SK-N-SH (cell line): Measurements from ENCODE around the gene DMRT1. TPM values are rescaled to one million over a fixed set of nuclear protein-coding genes. Genes with fewer than 3 reads are reported as not detected.

Experiments
- CTCF ChIA-PET: fragments of 300-600, 350-600 bp; formaldehyde crosslinking; extraction: SDS; loops from one replicate; lab custom pipeline; 2021; lab: Yijun Ruan, JAX
- POLR2A ChIA-PET: fragments of 350-600 bp; sonication (Branson Sonifier 250); formaldehyde crosslinking; extraction: SDS; loops from one replicate; lab custom pipeline; 2020; ENCODE audit warnings: antibody characterized with exemption, inconsistent platforms; lab: Yijun Ruan, JAX
- DNase-seq: peaks from one replicate; pipeline ENCODE4 v3.0.0; 2012
- H2AFZ ChIP-seq: fragments of 200-600 bp; sonication (generic); 2 replicates; pipeline ENCODE4 v1.8.1; 2016; ENCODE audit warnings: antibody characterized with exemption, mild to moderate bottlenecking, low read depth
- H3F3A ChIP-seq: fragments of 200-600 bp; sonication (generic); replicated peaks from 2 replicates; pipeline ENCODE3; 2016; ENCODE audit warnings: antibody characterized with exemption, mild to moderate bottlenecking; ENCODE audit not compliant: insufficient read depth
- H3K27ac ChIP-seq, 2 experiments: fragments of 200-500 bp in 1 of 2; fragments of 200-600 bp in 1 of 2; sonication (Bioruptor generic) in 1 of 2; sonication (generic), shearing (Covaris generic) in 1 of 2; 2 replicates each; pipeline versions ENCODE4 v1.5.1 to v1.6.1; 2014 to 2016; ENCODE audit warnings: low read depth in 2 of 2, inconsistent platforms in 1 of 2, low read length in 1 of 2, mild to moderate bottlenecking in 1 of 2, mixed read lengths in 1 of 2
- H3K27me3 ChIP-seq: fragments of 200-600 bp; sonication (generic), shearing (Covaris generic); 2 replicates; pipeline ENCODE4 v1.6.1; 2016; ENCODE audit warnings: mixed run types; ENCODE audit not compliant: insufficient read depth
- H3K36me3 ChIP-seq, 2 experiments: fragments of 200-500 bp in 1 of 2; fragments of 200-600 bp in 1 of 2; sonication (Bioruptor generic) in 1 of 2; sonication (generic) in 1 of 2; replicated peaks in 1 of 2; 2 replicates each; pipeline versions ENCODE3 to v1.5.1; 2014 to 2016; ENCODE audit warnings: low read length in 1 of 2, mild to moderate bottlenecking in 1 of 2; ENCODE audit not compliant: insufficient read depth in 2 of 2, control insufficient read depth in 1 of 2
- H3K4me1 ChIP-seq, 2 experiments: fragments of 200-500 bp in 1 of 2; fragments of 200-600 bp in 1 of 2; sonication (Bioruptor generic) in 1 of 2; sonication (generic), shearing (Covaris generic) in 1 of 2; 2 replicates each; pipeline versions ENCODE4 v1.5.1 to v1.6.1; 2014 to 2016; ENCODE audit warnings: low read depth in 1 of 2, low read length in 1 of 2, mixed run types in 1 of 2; ENCODE audit not compliant: insufficient read depth in 2 of 2, control insufficient read depth in 1 of 2
- H3K4me2 ChIP-seq: fragments of 200-600 bp; sonication (generic), shearing (Covaris generic); 2 replicates; pipeline ENCODE4 v1.6.1; 2017; ENCODE audit warnings: mixed run types
- H3K4me3 ChIP-seq, 2 experiments: fragments of 200-500 bp in 1 of 2; fragments of 200-600 bp in 1 of 2; sonication (Bioruptor generic) in 1 of 2; sonication (generic), shearing (Covaris generic) in 1 of 2; 2 replicates each; pipeline versions ENCODE4 v1.5.1 to v1.8.1; 2014 to 2016; ENCODE audit warnings: low read depth in 2 of 2, inconsistent platforms in 1 of 2, low read length in 1 of 2, mild to moderate bottlenecking in 1 of 2, mixed read lengths in 1 of 2, moderate library complexity in 1 of 2
- H3K79me2 ChIP-seq: fragments of 200-600 bp; sonication (generic); 2 replicates; pipeline ENCODE4 v1.8.1; 2017; ENCODE audit warnings: mild to moderate bottlenecking; ENCODE audit not compliant: insufficient read depth
- H3K9ac ChIP-seq: fragments of 200-600 bp; sonication (generic); 2 replicates; pipeline ENCODE4 v1.6.1; 2017; ENCODE audit warnings: mixed run types
- H3K9me2 ChIP-seq: fragments of 200-600 bp; sonication (generic); 2 replicates; pipeline ENCODE4 v1.6.1; 2017; ENCODE audit warnings: mixed run types
- H3K9me3 ChIP-seq: fragments of 200-600 bp; sonication (generic); 2 replicates; pipeline ENCODE4 v1.6.1; 2017; ENCODE audit warnings: mixed run types, mild to moderate bottlenecking, moderate library complexity
- H4K20me1 ChIP-seq: fragments of 200-600 bp; sonication (generic); 2 replicates; pipeline ENCODE4 v1.6.1; 2017; ENCODE audit warnings: mild to moderate bottlenecking, mixed run types; ENCODE audit not compliant: insufficient read depth
- EP300 ChIP-seq, 2 experiments: IDR thresholded peaks; 2 replicates each; pipeline versions ENCODE4 v1.4.0 to v1.6.1; 2012; ENCODE audit warnings: borderline replicate concordance in 1 of 2, low read depth in 1 of 2, low read length in 1 of 2
- FOSL2 ChIP-seq: IDR thresholded peaks from 2 replicates; pipeline ENCODE4 v1.4.0; 2012; ENCODE audit warnings: low read depth, mild to moderate bottlenecking, moderate library complexity, borderline replicate concordance
- FOXJ3 ChIP-seq: sonication (generic); formaldehyde crosslinking; IDR thresholded peaks from 2 replicates; pipeline ENCODE4 v1.5.1; 2020; ENCODE audit warnings: mild to moderate bottlenecking, missing genetic modification reagents
- FOXM1 ChIP-seq: IDR thresholded peaks from 2 replicates; pipeline ENCODE4 v1.4.0; 2012; ENCODE audit warnings: low read depth, mild to moderate bottlenecking
- JUND ChIP-seq: IDR thresholded peaks from 2 replicates; pipeline ENCODE4 v1.4.0; 2012
- MEF2A ChIP-seq: IDR thresholded peaks from 2 replicates; pipeline ENCODE4 v1.4.0; 2012; ENCODE audit warnings: low read depth, borderline replicate concordance
- MXI1 ChIP-seq: IDR thresholded peaks from 2 replicates; pipeline ENCODE4 v1.6.1; 2012; ENCODE audit warnings: mild to moderate bottlenecking, low read depth, low read length, improper control_type of control experiment
- NRF1 ChIP-seq: IDR thresholded peaks from 2 replicates; pipeline ENCODE4 v1.6.1; 2012; ENCODE audit warnings: low read depth, mild to moderate bottlenecking, low read length
- RAD21 ChIP-seq: IDR thresholded peaks from 2 replicates; pipeline ENCODE4 v1.6.1; 2012; ENCODE audit warnings: mild to moderate bottlenecking, low read length
- RCOR1 ChIP-seq: fragments of 150-350 bp; IDR thresholded peaks from 2 replicates; pipeline ENCODE4 v1.6.1; 2017; ENCODE audit warnings: antibody characterized with exemption, low read length
- RFX5 ChIP-seq: IDR thresholded peaks from 2 replicates; pipeline ENCODE4 v1.6.1; 2012; ENCODE audit warnings: mild to moderate bottlenecking, improper control_type of control experiment, low read length
- RXRA ChIP-seq: IDR thresholded peaks from 2 replicates; pipeline ENCODE4 v1.4.0; 2012; ENCODE audit warnings: low read depth, mild to moderate bottlenecking, borderline replicate concordance
- TAF1 ChIP-seq: IDR thresholded peaks from 2 replicates; pipeline ENCODE4 v1.6.1; 2012; ENCODE audit warnings: low read depth, mild to moderate bottlenecking, low read length, moderate library complexity, borderline replicate concordance
- TEAD4 ChIP-seq: IDR thresholded peaks from 2 replicates; pipeline ENCODE4 v1.4.0; 2012; ENCODE audit warnings: mild to moderate bottlenecking, borderline replicate concordance; ENCODE audit not compliant: insufficient read depth
- YY1 ChIP-seq: IDR thresholded peaks from 2 replicates; pipeline ENCODE4 v1.4.0; 2012; ENCODE audit warnings: low read depth, mild to moderate bottlenecking
- WGBS: methylation state at CpG from one replicate; pipeline ENCODE4 v1.1.6; 2017; ENCODE audit warnings: low lambda C conversion rate; 5-methylcytosine and 5-hydroxymethylcytosine counted together
- polyA plus RNA-seq, 3 experiments: library from polyadenylated mRNA; depleted of rRNA; stranded (reverse); fragments of >200 nt; gene quantifications; 2 replicates each; pipeline ENCODE4 v1.2.3, GENCODE V29; 2012
- TF ChIP-seq, protein P1 (sequence below): fragments of 200-600 bp; sonication (generic); IDR thresholded peaks from 2 replicates; pipeline ENCODE4 v1.6.1; 2017; ENCODE audit warnings: antibody characterized with exemption, mild to moderate bottlenecking, moderate library complexity
- TF ChIP-seq, protein P2 (sequence below): IDR thresholded peaks from 2 replicates; pipeline ENCODE4 v1.4.0; 2012; ENCODE audit warnings: low read depth, borderline replicate concordance
- TF ChIP-seq, protein P3 (sequence below): fragments of 150-350 bp; IDR thresholded peaks from 2 replicates; pipeline ENCODE4 v1.6.1; 2017; ENCODE audit warnings: antibody characterized with exemption, low read length, low read depth, borderline replicate concordance

The DMRT1 gene
- polyA plus RNA-seq, 1 of the 3 experiments (the other 2 are of a cell fraction) = not detected

DNA sequence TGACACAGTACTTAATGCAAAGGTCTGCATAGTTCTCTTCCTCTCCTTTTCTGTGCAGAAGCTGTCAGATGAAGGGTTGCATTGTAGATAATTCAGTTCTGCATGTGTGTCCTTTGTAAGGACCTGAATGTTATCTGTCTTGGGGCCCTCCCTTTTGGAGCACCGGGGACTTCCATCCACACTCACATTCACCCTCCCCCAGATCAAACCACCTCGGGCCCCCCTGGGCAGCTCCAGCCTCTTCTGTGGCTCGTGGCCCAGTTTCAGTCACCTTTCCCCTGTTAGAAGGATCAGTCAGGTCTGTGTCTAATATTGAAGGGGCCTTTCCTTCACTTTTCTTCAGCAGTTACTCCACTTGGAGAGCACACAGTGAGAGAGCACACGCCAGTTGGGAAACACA is 11.0 kb downstream of the DMRT1 start:
- CTCF ChIA-PET = no interaction called here

DNA sequence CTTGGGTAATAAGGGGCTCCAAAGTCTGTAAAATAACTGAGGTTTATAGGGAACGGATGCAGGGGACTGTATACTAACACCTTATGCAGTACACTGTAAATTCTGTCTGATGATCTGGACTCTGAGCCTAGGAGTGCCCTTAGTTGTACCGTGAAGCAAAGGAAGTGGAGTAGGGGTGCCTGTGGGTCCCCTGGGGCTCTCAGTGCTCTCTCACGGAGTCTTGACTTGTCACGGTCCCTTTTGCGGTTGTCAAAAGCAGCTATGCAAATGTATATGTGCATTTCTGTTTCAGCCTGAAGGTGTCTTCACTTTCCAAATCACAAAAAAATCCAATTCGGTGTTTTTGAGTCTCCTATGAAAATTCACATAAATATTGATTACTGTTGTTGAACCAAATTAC is 17.8 kb downstream of the DMRT1 start:
- 11% methylated on average over 6 of the region's 6 CpGs for WGBS
- Histone ChIP-seq H2AFZ (no peak overlapping the region), H3F3A (no peaks in the 10 kb centered on the region), H3K4me2 (no peak overlapping the region), H4K20me1 (no peaks in the 10 kb centered on the region), H3K27me3 (peaks cover 30% of the 10 kb centered on the region), H3K9me2 (no peaks in the 10 kb centered on the region), H3K9me3 (no peaks in the 10 kb centered on the region), H3K79me2 (no peaks in the 10 kb centered on the region), H3K36me3 (no peaks in the 10 kb centered on the region), H3K4me3 (no peak overlapping the region), H3K4me1 (no peaks in the 10 kb centered on the region), H3K27ac (no peak overlapping the region), H3K9ac (no peak overlapping the region)
- CTCF ChIA-PET = no interaction called here
- POLR2A ChIA-PET = no interaction called here
- no peak for DNase-seq
- TF ChIP-seq TEAD4 (no peak), FOSL2 (no peak), MXI1 (no peak), RCOR1 (no peak), TAF1 (no peak), RXRA (no peak), YY1 (no peak), MEF2A (no peak)
- TF ChIP-seq, protein P1, sequence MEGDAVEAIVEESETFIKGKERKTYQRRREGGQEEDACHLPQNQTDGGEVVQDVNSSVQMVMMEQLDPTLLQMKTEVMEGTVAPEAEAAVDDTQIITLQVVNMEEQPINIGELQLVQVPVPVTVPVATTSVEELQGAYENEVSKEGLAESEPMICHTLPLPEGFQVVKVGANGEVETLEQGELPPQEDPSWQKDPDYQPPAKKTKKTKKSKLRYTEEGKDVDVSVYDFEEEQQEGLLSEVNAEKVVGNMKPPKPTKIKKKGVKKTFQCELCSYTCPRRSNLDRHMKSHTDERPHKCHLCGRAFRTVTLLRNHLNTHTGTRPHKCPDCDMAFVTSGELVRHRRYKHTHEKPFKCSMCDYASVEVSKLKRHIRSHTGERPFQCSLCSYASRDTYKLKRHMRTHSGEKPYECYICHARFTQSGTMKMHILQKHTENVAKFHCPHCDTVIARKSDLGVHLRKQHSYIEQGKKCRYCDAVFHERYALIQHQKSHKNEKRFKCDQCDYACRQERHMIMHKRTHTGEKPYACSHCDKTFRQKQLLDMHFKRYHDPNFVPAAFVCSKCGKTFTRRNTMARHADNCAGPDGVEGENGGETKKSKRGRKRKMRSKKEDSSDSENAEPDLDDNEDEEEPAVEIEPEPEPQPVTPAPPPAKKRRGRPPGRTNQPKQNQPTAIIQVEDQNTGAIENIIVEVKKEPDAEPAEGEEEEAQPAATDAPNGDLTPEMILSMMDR = no peak
- TF ChIP-seq, protein P2, sequence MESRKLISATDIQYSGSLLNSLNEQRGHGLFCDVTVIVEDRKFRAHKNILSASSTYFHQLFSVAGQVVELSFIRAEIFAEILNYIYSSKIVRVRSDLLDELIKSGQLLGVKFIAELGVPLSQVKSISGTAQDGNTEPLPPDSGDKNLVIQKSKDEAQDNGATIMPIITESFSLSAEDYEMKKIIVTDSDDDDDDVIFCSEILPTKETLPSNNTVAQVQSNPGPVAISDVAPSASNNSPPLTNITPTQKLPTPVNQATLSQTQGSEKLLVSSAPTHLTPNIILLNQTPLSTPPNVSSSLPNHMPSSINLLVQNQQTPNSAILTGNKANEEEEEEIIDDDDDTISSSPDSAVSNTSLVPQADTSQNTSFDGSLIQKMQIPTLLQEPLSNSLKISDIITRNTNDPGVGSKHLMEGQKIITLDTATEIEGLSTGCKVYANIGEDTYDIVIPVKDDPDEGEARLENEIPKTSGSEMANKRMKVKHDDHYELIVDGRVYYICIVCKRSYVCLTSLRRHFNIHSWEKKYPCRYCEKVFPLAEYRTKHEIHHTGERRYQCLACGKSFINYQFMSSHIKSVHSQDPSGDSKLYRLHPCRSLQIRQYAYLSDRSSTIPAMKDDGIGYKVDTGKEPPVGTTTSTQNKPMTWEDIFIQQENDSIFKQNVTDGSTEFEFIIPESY = no peak

More for the DNA sequence above, 11.0 kb downstream of the DMRT1 start:
- TF ChIP-seq NRF1 (no peak), FOXM1 (no peak), MXI1 (no peak), RCOR1 (no peak), FOXJ3 (CRISPR knock-in tag) (no peak), RFX5 (no peak), FOSL2 (no peak), EP300 (IDR thresholded peaks at IDR 0.05; ENCODE audit: borderline replicate concordance in 1 of 2, low read depth in 1 of 2, low read length in 1 of 2) (no peak), RAD21 (no peak), JUND (no peak)
- TF ChIP-seq, protein P2 = no peak
- TF ChIP-seq, protein P3, sequence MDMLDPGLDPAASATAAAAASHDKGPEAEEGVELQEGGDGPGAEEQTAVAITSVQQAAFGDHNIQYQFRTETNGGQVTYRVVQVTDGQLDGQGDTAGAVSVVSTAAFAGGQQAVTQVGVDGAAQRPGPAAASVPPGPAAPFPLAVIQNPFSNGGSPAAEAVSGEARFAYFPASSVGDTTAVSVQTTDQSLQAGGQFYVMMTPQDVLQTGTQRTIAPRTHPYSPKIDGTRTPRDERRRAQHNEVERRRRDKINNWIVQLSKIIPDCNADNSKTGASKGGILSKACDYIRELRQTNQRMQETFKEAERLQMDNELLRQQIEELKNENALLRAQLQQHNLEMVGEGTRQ = no peak
- TF ChIP-seq, protein P1 = no peak
- peaks cover 25% of the 10 kb centered on the region for H3K27me3 ChIP-seq
- no peaks in the 10 kb centered on the region for H3K36me3 ChIP-seq
- no peak overlapping the region for H2AFZ ChIP-seq
- no peaks in the 10 kb centered on the region for H4K20me1 ChIP-seq
- POLR2A ChIA-PET = no interaction called here
- H3K9me2 ChIP-seq = no peaks in the 10 kb centered on the region
- DNase-seq = no peak
- H3K27ac ChIP-seq = no peak overlapping the region
- no peaks in the 10 kb centered on the region for H3K4me1 ChIP-seq
- 5% methylated on average over 4 of the region's 4 CpGs for WGBS
- H3K79me2 ChIP-seq = no peaks in the 10 kb centered on the region
- no peaks in the 10 kb centered on the region for H3F3A ChIP-seq
- H3K4me3 ChIP-seq = no peak overlapping the region
- H3K9me3 ChIP-seq = no peaks in the 10 kb centered on the region
- no peak overlapping the region for H3K9ac ChIP-seq
- no peak overlapping the region for H3K4me2 ChIP-seq
